ENCODE results near the gene CALR. TPM values are rescaled to one million over a fixed set of nuclear protein-coding genes. Genes with fewer than 3 reads are reported as not detected.

Gene CALR
- total RNA-seq, 4 donors from 2014 or later: 171 to 350 (median 229) TPM

GRCh38 chr19:12992729-12993128 lies 54.3 kb downstream of the CALR start:
- intact Hi-C loops (cut with DNase I; ENCODE audit: low total_unique reads): no loop called here
- WGBS, 2 donors: 95 to 97% methylated on average over 11 of the region's 11 CpGs
- DNase-seq (ENCODE audit: low spot score in 2 of 2): no peak
- TF ChIP-seq POLR2A (IDR thresholded peaks at IDR 0.05): no peak
- TF ChIP-seq, protein P1, sequence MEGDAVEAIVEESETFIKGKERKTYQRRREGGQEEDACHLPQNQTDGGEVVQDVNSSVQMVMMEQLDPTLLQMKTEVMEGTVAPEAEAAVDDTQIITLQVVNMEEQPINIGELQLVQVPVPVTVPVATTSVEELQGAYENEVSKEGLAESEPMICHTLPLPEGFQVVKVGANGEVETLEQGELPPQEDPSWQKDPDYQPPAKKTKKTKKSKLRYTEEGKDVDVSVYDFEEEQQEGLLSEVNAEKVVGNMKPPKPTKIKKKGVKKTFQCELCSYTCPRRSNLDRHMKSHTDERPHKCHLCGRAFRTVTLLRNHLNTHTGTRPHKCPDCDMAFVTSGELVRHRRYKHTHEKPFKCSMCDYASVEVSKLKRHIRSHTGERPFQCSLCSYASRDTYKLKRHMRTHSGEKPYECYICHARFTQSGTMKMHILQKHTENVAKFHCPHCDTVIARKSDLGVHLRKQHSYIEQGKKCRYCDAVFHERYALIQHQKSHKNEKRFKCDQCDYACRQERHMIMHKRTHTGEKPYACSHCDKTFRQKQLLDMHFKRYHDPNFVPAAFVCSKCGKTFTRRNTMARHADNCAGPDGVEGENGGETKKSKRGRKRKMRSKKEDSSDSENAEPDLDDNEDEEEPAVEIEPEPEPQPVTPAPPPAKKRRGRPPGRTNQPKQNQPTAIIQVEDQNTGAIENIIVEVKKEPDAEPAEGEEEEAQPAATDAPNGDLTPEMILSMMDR (IDR thresholded peaks at IDR 0.05): no peak
- no peak overlapping the region for H3K4me3 ChIP-seq (ENCODE audit: low read depth, poor library complexity, severe bottlenecking)

GRCh38 chr19:12993562-12993961 lies 55.2 kb downstream of the CALR start:
- TF ChIP-seq POLR2A (IDR thresholded peaks at IDR 0.05): no peak
- TF ChIP-seq, protein P1 (IDR thresholded peaks at IDR 0.05): no peak
- no peak overlapping the region for H3K4me3 ChIP-seq (ENCODE audit: low read depth, poor library complexity, severe bottlenecking)
- intact Hi-C loops (cut with DNase I; ENCODE audit: low total_unique reads): no loop called here
- 49 to 66% methylated on average over 7 of the region's 7 CpGs for WGBS, 2 donors
- no peak for DNase-seq (ENCODE audit: low spot score in 2 of 2)

Small RNA genes within 50 kb of the gene (microRNA-seq; reads per million reads assigned to microRNA genes)
- gene MIR5695 (ENCODE audit: borderline number of aligned reads in 1 of 2, borderline replicate concordance in 2 of 2) (0 to 0.68 reads per million in 2 donors), gene MIR6515 (ENCODE audit: borderline number of aligned reads in 1 of 2, borderline replicate concordance in 2 of 2) (0 to 2.0 reads per million in 2 donors)

Other genes with a start within 250 kb of the CALR start
- 10 to 100 TPM in 3 of 4 donors, 1 to 10 TPM in 1; 7.2 to 21.4 (median 13.1) TPM for gene FBXW9, start 242.0 kb upstream of the CALR start, total RNA-seq
- 100 to 1,000 TPM in 1 of 4 donors, 10 to 100 TPM in 3; 58.3 to 160 (median 89.9) TPM for gene TNPO2, start 214.7 kb upstream of the CALR start, total RNA-seq
- gene TRIR, start 203.9 kb upstream of the CALR start, total RNA-seq: 100 to 1,000 TPM; 358 to 439 (median 390) TPM
- gene GET3, start 201.1 kb upstream of the CALR start, total RNA-seq: 10 to 100 TPM; 43.2 to 63.2 (median 53.4) TPM
- 100 to 1,000 TPM in 2 of 4 donors, 10 to 100 TPM in 2; 58.3 to 116 (median 85.5) TPM for gene BEST2, start 186.8 kb upstream of the CALR start, total RNA-seq
- 100 to 1,000 TPM in 1 of 4 donors, 10 to 100 TPM in 3; 49.9 to 122 (median 65.8) TPM for gene HOOK2, start 163.1 kb upstream of the CALR start, total RNA-seq
- gene JUNB, start 147.1 kb upstream of the CALR start, total RNA-seq: 1,000 to 10,000 TPM in 1 of 4 donors, 100 to 1,000 TPM in 3; 608 to 1,091 (median 870) TPM
- 100 to 1,000 TPM; 266 to 459 (median 327) TPM for gene PRDX2, start 136.8 kb upstream of the CALR start, total RNA-seq
- 1 to 10 TPM in 1 of 4 donors, not detected in 3; 1.6 TPM for gene THSD8, start 136.5 kb upstream of the CALR start, total RNA-seq
- gene RNASEH2A, start 132.0 kb upstream of the CALR start, total RNA-seq: 1 to 10 TPM; 3.3 to 7.8 (median 5.9) TPM
- not detected for gene RTBDN, start 104.0 kb upstream of the CALR start, total RNA-seq
- 10 to 100 TPM in 2 of 4 donors, 1 to 10 TPM in 2; 5.9 to 20.8 (median 10.3) TPM for gene MAST1, start 100.1 kb upstream of the CALR start, total RNA-seq
- 10 to 100 TPM; 31.8 to 50.6 (median 36.6) TPM for gene DNASE2, start 57.2 kb upstream of the CALR start, total RNA-seq
- under 1 TPM in 1 of 4 donors, not detected in 3; 0.13 TPM for gene KLF1, start 51.4 kb upstream of the CALR start, total RNA-seq
- gene GCDH, start 47.4 kb upstream of the CALR start, total RNA-seq: 10 to 100 TPM; 19.2 to 39.5 (median 24.6) TPM
- under 1 TPM in 1 of 4 donors, not detected in 3; 0.26 TPM for gene SYCE2, start 19.3 kb upstream of the CALR start, total RNA-seq
- gene FARSA, start 4.9 kb upstream of the CALR start, total RNA-seq: 10 to 100 TPM; 45.9 to 71.4 (median 55.9) TPM
- gene RAD23A, start 7.3 kb downstream of the CALR start, total RNA-seq: 100 to 1,000 TPM; 101 to 128 (median 105) TPM
- 10 to 100 TPM; 21.8 to 42.3 (median 29.7) TPM for gene GADD45GIP1, start 18.6 kb downstream of the CALR start, total RNA-seq
- gene DAND5, start 31.0 kb downstream of the CALR start, total RNA-seq: under 1 TPM in 1 of 4 donors, not detected in 3; 0.32 TPM
- 100 to 1,000 TPM; 119 to 177 (median 136) TPM for gene NFIX, start 56.9 kb downstream of the CALR start, total RNA-seq
- 1 to 10 TPM; 4.9 to 8.3 (median 7.0) TPM for gene LYL1, start 164.2 kb downstream of the CALR start, total RNA-seq
- gene TRMT1, start 178.1 kb downstream of the CALR start, total RNA-seq: 10 to 100 TPM; 17.7 to 60.4 (median 32.7) TPM
- 10 to 100 TPM; 21.4 to 46.1 (median 39.8) TPM for gene NACC1, start 179.7 kb downstream of the CALR start, total RNA-seq
- 100 to 1,000 TPM in 1 of 4 donors, 10 to 100 TPM in 3; 67.8 to 110 (median 78.0) TPM for gene STX10, start 211.8 kb downstream of the CALR start, total RNA-seq
- gene IER2, start 211.8 kb downstream of the CALR start, total RNA-seq: 100 to 1,000 TPM; 118 to 146 (median 130) TPM

All from lower leg skin (tissue), 4 donors.